ENCODE measurements around the gene ZNF503. TPM values are rescaled to one million over a fixed set of nuclear protein-coding genes. Genes with fewer than 3 reads are reported as not detected.

The ZNF503 gene
- total and polyA plus RNA-seq, 10 of the 15 experiments (the other 5 are each of a cell fraction or from before 2014, with no cell fraction given) = 0.05 to 1.1 (median 0.11) TPM; not detected in 1

DNA sequence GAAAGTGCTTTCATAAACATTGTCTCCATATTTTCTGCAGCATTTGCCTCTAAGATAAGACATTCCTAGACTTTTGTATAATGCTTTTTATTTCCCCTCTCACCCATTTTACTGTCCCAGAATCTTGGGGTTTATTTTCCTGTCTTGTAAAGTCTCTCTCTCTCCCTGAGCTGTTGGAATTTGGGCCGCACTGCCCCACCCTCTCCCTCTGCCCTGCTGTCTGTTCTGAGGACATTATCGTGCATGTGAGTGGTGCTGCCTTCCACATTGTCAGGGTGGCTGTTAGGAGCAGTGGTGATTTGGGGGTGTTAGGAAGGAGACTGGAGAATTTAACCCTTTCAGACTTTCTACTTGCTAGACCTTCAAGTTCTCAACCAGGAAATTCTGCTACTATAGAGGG lies 46.6 kb upstream of the ZNF503 start (continued):
- TF ChIP-seq, protein P1, sequence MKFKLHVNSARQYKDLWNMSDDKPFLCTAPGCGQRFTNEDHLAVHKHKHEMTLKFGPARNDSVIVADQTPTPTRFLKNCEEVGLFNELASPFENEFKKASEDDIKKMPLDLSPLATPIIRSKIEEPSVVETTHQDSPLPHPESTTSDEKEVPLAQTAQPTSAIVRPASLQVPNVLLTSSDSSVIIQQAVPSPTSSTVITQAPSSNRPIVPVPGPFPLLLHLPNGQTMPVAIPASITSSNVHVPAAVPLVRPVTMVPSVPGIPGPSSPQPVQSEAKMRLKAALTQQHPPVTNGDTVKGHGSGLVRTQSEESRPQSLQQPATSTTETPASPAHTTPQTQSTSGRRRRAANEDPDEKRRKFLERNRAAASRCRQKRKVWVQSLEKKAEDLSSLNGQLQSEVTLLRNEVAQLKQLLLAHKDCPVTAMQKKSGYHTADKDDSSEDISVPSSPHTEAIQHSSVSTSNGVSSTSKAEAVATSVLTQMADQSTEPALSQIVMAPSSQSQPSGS (IDR thresholded peaks at IDR 0.05; ENCODE audit: low read length) = no peak

DNA sequence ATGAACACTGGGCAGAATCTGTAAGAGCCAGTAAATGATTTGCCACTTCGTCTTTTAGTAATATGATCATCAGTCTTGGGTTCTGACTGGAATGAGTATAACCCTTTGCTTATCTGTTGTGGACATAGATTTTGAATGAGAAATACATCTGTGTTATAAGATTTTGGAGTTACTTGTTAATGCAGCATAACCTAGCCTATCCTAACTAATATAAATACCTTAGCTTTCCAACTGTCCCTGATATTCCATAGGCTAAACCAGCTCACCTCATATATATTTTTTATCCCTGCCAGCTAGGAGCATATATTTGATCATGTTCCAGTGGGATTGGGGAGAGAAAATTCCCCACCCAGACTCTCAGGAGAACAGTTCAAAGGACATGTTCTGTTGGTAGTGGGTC lies 44.9 kb upstream of the ZNF503 start:
- no peak overlapping the region for H2AFZ ChIP-seq (ENCODE audit: control insufficient read depth, low read depth, low read length)
- POLR2A ChIA-PET = no interaction called here
- TF ChIP-seq TARDBP (IDR thresholded peaks at IDR 0.05; ENCODE audit: borderline replicate concordance) = no peak
- TF ChIP-seq RFX5 (IDR thresholded peaks at IDR 0.05; ENCODE audit: low read depth, low read length) = no peak
- TF ChIP-seq, protein P2, sequence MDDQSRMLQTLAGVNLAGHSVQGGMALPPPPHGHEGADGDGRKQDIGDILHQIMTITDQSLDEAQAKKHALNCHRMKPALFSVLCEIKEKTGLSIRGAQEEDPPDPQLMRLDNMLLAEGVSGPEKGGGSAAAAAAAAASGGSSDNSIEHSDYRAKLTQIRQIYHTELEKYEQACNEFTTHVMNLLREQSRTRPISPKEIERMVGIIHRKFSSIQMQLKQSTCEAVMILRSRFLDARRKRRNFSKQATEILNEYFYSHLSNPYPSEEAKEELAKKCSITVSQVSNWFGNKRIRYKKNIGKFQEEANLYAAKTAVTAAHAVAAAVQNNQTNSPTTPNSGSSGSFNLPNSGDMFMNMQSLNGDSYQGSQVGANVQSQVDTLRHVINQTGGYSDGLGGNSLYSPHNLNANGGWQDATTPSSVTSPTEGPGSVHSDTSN (IDR thresholded peaks at IDR 0.05; ENCODE audit: insufficient replicate concordance, low read depth, low read length) = no peak
- TF ChIP-seq, protein P3, sequence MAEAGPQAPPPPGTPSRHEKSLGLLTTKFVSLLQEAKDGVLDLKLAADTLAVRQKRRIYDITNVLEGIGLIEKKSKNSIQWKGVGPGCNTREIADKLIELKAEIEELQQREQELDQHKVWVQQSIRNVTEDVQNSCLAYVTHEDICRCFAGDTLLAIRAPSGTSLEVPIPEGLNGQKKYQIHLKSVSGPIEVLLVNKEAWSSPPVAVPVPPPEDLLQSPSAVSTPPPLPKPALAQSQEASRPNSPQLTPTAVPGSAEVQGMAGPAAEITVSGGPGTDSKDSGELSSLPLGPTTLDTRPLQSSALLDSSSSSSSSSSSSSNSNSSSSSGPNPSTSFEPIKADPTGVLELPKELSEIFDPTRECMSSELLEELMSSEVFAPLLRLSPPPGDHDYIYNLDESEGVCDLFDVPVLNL (IDR thresholded peaks at IDR 0.05; ENCODE audit: low read depth, low read length) = no peak
- no peak for TF ChIP-seq TBL1XR1 (IDR thresholded peaks at IDR 0.05; ENCODE audit: low read depth, low read length)
- TF ChIP-seq, protein P4, sequence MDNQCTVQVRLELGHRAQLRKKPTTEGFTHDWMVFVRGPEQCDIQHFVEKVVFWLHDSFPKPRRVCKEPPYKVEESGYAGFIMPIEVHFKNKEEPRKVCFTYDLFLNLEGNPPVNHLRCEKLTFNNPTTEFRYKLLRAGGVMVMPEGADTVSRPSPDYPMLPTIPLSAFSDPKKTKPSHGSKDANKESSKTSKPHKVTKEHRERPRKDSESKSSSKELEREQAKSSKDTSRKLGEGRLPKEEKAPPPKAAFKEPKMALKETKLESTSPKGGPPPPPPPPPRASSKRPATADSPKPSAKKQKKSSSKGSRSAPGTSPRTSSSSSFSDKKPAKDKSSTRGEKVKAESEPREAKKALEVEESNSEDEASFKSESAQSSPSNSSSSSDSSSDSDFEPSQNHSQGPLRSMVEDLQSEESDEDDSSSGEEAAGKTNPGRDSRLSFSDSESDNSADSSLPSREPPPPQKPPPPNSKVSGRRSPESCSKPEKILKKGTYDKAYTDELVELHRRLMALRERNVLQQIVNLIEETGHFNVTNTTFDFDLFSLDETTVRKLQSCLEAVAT (IDR thresholded peaks at IDR 0.05) = no peak
- TF ChIP-seq NFYA (IDR thresholded peaks at IDR 0.05; ENCODE audit: borderline replicate concordance, low read depth, low read length) = no peak
- TF ChIP-seq, protein P5, sequence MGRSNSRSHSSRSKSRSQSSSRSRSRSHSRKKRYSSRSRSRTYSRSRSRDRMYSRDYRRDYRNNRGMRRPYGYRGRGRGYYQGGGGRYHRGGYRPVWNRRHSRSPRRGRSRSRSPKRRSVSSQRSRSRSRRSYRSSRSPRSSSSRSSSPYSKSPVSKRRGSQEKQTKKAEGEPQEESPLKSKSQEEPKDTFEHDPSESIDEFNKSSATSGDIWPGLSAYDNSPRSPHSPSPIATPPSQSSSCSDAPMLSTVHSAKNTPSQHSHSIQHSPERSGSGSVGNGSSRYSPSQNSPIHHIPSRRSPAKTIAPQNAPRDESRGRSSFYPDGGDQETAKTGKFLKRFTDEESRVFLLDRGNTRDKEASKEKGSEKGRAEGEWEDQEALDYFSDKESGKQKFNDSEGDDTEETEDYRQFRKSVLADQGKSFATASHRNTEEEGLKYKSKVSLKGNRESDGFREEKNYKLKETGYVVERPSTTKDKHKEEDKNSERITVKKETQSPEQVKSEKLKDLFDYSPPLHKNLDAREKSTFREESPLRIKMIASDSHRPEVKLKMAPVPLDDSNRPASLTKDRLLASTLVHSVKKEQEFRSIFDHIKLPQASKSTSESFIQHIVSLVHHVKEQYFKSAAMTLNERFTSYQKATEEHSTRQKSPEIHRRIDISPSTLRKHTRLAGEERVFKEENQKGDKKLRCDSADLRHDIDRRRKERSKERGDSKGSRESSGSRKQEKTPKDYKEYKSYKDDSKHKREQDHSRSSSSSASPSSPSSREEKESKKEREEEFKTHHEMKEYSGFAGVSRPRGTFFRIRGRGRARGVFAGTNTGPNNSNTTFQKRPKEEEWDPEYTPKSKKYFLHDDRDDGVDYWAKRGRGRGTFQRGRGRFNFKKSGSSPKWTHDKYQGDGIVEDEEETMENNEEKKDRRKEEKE (IDR thresholded peaks at IDR 0.05) = no peak
- no peak for TF ChIP-seq SREBF1 (IDR thresholded peaks at IDR 0.05; ENCODE audit: low read length)
- no peak for TF ChIP-seq CHD4 (IDR thresholded peaks at IDR 0.05)
- TF ChIP-seq NBN (IDR thresholded peaks at IDR 0.05) = no peak
- TF ChIP-seq POU2F2 (IDR thresholded peaks at IDR 0.05; ENCODE audit: borderline replicate concordance, low read depth, low read length) = no peak
- TF ChIP-seq ZBED1 (IDR thresholded peaks at IDR 0.05; ENCODE audit: borderline replicate concordance) = no peak
- TF ChIP-seq LARP7 (IDR thresholded peaks at IDR 0.05) = no peak
- H3K9ac ChIP-seq (ENCODE audit: control insufficient read depth, insufficient read depth, low read length) = no peak overlapping the region
- intact Hi-C loops (cut with micrococcal nuclease; ENCODE audit: unreplicated experiment) (no loop called here), in situ Hi-C loops (cut with MboI) (no loop called here)
- H3K4me1 ChIP-seq (ENCODE audit: control insufficient read depth, insufficient read depth, low read length) = no peaks in the 10 kb centered on the region
- WGBS (ENCODE audit: insufficient coverage, insufficient replicate concordance, low lambda C conversion rate, missing lambda C conversion rate) = 0% methylated on average over 1 of the region's 1 CpG
- DNase-seq (ENCODE audit: low read depth, low spot score) (no peak), FAIRE-seq (no peak), ATAC-seq (no peak)
- H3K27ac ChIP-seq (ENCODE audit: control insufficient read depth, insufficient read depth) = no peak overlapping the region
- BruUV-seq (replicated peaks) = no TSS peak
- H3K36me3 ChIP-seq (ENCODE audit: control insufficient read depth in 2 of 2, insufficient read depth in 2 of 2, low read length in 1 of 2) = no peaks in the 10 kb centered on the region
- CTCF ChIA-PET = interaction anchor here (1.1 to 1.4 kb wide), 2 partner anchors 15 to 205 kb away, joined by 3 read pairs; no protein-coding TSS in a partner anchor
- RAD21 ChIA-PET (ENCODE audit: unreplicated experiment) = no interaction called here
- no peak overlapping the region for H3K4me3 ChIP-seq
- no peaks in the 10 kb centered on the region for H3K9me3 ChIP-seq (replicated peaks; ENCODE audit: control insufficient read depth, insufficient read depth, low read length)
- SMC1A ChIA-PET (ENCODE audit: uncharacterized antibody, unreplicated experiment) = interaction anchor here (0.5 to 1.1 kb wide), 3 partner anchors 17 to 23 kb away, joined by 3 to 4 read pairs (median 3); no protein-coding TSS in a partner anchor
- no peaks in the 10 kb centered on the region for H3K79me2 ChIP-seq (ENCODE audit: control insufficient read depth, insufficient read depth, low read length)
- H3K27me3 ChIP-seq (replicated peaks in 1 of 2; ENCODE audit: control insufficient read depth in 2 of 2, insufficient read depth in 2 of 2, low read length in 1 of 2) = no peaks in the 10 kb centered on the region
- H3K4me2 ChIP-seq (ENCODE audit: control insufficient read depth, insufficient read depth) = no peak overlapping the region
- no peaks in the 10 kb centered on the region for H4K20me1 ChIP-seq (ENCODE audit: control insufficient read depth, insufficient read depth)

Measured in GM12878 (cell line).